VCaP (cell line): ENCODE results near the gene ZNF777.
"Not testable (repeated sequence)": the region's sequence is repeated elsewhere in the genome, so short reads cannot be mapped to it uniquely, and the experiment has no call there.

ENCODE experiments used
- H3K27ac ChIP-seq: fragments of 450-650 bp; 2 replicates; pipeline ENCODE4 v1.5.1; 2017
- CTCF ChIP-seq: fragments of 450-650 bp; conservative IDR thresholded peaks from 2 replicates; pipeline ENCODE4 v1.5.1; 2017; ENCODE audit warnings: mild to moderate bottlenecking, moderate library complexity

The ZNF777 gene

GRCh38 chr7:149449897-149450296 is 11.0 kb downstream of the ZNF777 start:
- H3K27ac ChIP-seq = no peak overlapping the region
- TF ChIP-seq CTCF = no peak

- TF ChIP-seq CTCF = no peak
- no peak overlapping the region for H3K27ac ChIP-seq
Measured at GRCh38 chr7:149448961-149449360, 11.9 kb downstream of the ZNF777 start.

- not testable (repeated sequence) for H3K27ac ChIP-seq
Measured at GRCh38 chr7:149446026-149446425, 14.8 kb downstream of the ZNF777 start.

GRCh38 chr7:149444287-149444686 is 16.6 kb downstream of the ZNF777 start:
- H3K27ac ChIP-seq = no peak overlapping the region
- TF ChIP-seq CTCF = no peak

- TF ChIP-seq CTCF = no peak
Measured at GRCh38 chr7:149443523-149443922, 17.3 kb downstream of the ZNF777 start.

GRCh38 chr7:149442924-149443323 is 17.9 kb downstream of the ZNF777 start:
- H3K27ac ChIP-seq = no peak overlapping the region
- no peak for TF ChIP-seq CTCF

More at GRCh38 chr7:149443523-149443922, 17.3 kb downstream of the ZNF777 start:
- no peak overlapping the region for H3K27ac ChIP-seq

- TF ChIP-seq CTCF = no peak
- H3K27ac ChIP-seq = no peak overlapping the region
Measured at GRCh38 chr7:149440222-149440621, 20.6 kb downstream of the ZNF777 start.

GRCh38 chr7:149436358-149436757 is 24.5 kb downstream of the ZNF777 start:
- no peak for TF ChIP-seq CTCF
- no peak overlapping the region for H3K27ac ChIP-seq
